GM18498 (cell line): Measurements from ENCODE around the gene LRRC40.
"Not testable (repeated sequence)": the region's sequence is repeated elsewhere in the genome, so short reads cannot be mapped to it uniquely, and the experiment has no call there.

ENCODE experiments used
- ATAC-seq: cut with Tn5 transposase; IDR thresholded peaks from one replicate; pipeline ENCODE4 v1.9.1; 2021; ENCODE audit warnings: mild to moderate bottlenecking, moderate library complexity; ENCODE audit not compliant: unreplicated experiment

LRRC40 gene

DNA sequence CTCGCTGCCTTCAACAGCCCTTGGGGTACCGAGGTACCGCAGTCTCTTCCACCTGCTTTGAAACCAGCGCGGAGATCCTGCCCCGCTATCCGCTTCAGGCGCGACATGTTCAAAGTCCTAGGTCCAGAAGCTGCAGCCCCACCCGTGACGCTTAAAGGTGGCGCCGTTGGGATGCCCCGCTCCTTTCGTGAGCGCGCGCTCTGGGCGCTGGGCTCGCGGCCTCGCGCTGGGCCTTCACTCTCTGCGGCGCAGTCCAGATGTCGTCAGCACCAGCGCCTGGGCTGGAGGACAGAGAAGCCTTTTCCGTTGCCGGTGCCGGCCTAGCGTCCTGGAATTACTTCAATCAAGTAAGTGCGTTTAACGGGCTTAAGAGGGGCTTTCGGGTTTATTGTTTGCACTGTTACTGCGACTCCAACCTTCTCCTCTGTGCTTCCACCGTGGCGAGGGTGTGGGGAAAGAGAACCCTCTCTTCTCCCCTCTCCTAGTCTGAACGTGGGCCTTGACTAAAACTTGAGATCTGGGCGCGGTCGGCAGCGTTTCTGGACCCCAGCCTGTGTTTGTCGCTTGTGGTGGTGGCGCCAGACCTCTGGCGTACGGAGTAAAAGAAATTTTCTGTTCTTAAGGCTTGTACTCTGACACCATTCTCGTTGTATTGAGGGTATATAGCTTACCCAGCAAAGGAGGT, at the start of gene LRRC40:
Gene LRRC40, minus strand, starts transcription at position 146 of the 685 bp plus-strand sequence. Its CDS starts 39 bp downstream, at position 107.
- peak; percentile 81 for ATAC-seq

GRCh38 chr1:70248729-70249128, 43.4 kb upstream of the LRRC40 start:
- ATAC-seq, result no peak

- ATAC-seq, result no peak
These were observed 42.4 kb upstream of the LRRC40 start for GRCh38 chr1:70247768-70248167.

- no peak for ATAC-seq
These were observed 41.7 kb upstream of the LRRC40 start for GRCh38 chr1:70247122-70247521.

GRCh38 chr1:70239940-70240339, 34.6 kb upstream of the LRRC40 start:
- ATAC-seq, result no peak

DNA sequence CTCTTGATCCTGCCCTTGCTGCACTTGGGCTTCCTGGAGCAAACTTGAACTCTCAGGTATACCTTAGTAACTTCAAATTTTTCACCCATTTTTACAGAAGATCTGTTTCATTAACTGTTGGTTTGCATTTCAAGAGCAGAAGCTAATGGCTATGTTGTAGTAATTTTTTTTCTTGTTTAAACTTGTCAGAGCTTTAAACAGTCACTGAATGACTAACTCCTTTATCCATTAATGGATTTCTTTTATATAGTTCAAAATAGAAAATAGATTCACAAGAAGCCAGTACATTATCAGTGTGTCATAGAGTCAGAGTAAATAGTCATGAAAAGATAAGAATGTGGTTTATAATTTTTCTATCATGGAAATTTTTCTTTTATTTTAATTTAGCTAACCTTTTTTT, 29.4 kb upstream of the LRRC40 start:
- ATAC-seq, result no peak

- ATAC-seq, result no peak
These were observed 26.1 kb upstream of the LRRC40 start for GRCh38 chr1:70231475-70231874.

DNA sequence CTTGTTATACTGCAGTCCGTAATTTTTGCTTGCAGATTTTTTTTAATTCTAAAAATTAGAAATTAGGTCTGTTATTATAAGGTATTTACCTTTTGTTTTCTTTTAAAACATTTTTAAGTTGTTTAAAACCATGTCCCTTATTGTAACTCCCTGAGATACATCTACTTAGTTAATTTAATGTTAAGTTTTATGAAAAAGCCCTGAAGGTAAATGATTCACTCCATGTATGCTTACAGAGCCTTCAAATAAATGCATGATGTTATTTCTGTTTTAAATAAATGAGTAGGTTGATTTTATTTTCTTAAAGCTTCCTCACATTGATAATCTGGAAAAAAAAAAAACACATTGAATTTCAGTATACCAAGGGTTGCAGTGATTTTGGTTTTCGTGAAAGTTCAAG, 23.3 kb upstream of the LRRC40 start:
- ATAC-seq, result no peak

GRCh38 chr1:70227439-70227838, 22.1 kb upstream of the LRRC40 start:
- ATAC-seq, result peak; percentile 76

- no peak for ATAC-seq
These were observed 19.6 kb upstream of the LRRC40 start for GRCh38 chr1:70224954-70225353.

DNA sequence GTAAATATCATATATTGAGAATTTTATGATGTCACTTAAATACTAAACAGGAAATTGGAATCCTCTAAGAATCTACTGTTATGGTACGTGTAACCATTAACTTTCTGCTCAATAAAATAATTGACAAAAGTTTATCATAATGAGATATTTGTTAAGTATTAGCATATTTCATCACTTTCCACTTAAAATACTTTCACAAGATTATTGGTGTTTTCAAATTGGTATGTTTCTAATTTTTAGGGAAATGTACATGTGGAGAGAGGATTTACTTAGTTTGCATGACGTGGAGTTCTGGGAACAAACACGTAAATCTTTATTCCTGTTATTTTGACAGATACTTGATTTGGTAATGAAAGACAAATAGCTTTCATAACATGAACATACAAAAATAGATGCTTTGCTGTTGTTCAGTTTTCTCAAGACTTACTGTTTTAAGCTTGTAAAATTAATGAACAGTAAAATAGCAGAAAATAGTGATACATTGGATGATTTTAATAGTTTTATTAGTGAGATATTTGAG, 17.4 kb upstream of the LRRC40 start:
- ATAC-seq, result no peak

DNA sequence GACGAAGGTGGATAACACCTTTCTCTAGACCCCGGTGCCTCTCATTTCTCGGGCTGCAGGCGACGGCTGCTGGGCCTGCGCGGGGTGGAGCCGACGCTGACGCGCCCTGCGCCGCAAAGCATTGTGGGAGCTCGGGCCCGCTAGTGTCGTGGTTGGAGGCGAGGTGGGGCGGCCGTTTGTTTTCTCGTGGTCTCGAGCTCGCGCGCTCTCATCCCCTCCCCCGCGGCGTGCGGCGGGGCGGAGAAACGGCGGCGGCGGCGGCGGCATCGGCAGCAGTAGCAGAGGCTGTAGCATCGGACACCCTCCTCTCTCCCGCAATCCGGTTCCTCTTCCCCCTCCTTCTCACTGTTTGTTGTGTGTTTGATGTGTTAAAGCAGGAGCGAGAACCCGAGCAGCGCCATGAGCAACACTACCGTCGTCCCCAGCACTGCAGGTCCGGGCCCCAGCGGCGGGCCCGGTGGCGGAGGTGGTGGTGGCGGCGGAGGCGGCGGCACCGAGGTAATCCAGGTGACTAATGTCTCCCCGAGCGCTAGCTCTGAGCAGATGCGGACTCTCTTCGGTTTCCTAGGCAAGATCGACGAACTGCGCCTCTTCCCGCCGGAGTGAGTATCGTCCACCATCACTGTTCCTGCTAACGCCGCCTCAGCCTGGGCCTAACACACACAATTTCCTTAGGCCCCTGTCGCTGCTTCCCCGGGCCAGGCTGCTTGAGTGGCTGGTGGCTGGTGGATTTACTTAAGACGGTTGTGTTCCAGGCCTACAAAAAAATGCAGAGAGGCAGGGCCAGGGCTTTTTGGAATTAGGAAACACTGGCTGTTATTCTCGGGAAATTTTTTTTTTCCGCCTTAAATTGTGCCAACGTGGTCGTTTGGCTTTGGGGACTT, 16.1 kb upstream of the LRRC40 start, which contains the start of gene SRSF11:
Gene SRSF11, plus strand, starts transcription at position 143 of the 884 bp plus-strand sequence. Its CDS starts 257 bp downstream, at position 400.
- ATAC-seq, result peak; percentile 97

- ATAC-seq, result peak; percentile 2
These were observed 15.3 kb upstream of the LRRC40 start for GRCh38 chr1:70220517-70221237.

DNA sequence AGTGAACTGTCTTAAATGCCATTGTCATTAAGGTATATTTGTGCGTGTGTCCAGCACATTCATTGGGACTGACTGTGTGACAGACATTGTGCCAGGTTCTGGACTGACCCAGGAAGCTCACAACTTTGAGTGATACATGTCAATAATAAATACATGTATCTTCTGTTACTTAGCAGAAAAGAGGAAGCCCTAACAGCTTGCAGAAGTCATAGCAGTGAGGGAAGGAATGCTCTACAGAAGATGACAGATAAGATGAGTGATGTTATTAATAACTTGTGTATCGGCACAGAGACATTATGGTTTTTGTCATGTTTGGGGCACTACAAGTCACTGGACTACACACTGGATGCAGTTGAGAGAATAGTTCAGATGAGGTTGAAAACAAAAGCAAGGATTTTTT, 14.6 kb upstream of the LRRC40 start:
- ATAC-seq, result no peak

DNA sequence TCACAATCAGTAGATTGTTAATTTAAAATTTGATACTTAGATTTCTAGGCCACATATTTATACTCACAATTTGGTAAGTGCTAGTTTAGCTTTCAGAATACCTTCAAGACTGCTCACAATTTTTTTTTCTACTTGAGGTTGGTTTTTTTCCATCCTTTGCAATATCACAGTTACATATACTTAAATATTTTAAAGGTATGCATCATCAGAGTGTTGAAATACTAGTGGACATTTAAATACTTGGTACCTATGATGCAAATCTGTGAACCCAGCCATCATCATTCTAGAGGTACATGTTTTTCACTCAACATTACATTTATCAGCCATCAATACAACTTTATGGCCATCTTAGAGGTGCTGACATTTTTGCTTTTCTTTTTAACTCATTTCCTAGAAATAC, 6.2 kb upstream of the LRRC40 start:
- no peak for ATAC-seq

DNA sequence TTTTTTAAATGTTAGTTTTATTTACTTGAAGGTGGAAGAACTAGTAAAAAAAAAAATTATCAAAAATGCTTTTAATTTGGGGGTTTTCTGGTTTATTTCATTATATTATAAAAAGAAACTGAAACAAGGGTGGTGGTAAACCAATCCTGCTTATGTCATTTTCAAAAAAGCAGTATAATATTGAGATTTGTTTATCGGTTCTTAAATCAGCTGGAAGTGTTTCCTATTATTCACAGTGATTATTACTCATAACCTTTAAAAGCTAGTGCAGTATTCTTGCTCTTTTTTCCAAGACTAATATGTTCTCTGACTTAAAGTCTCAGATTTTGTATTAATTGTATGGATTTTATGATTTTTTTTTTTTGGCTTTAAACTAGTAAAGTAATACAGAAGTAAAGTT, 5.4 kb upstream of the LRRC40 start:
- ATAC-seq, result no peak

DNA sequence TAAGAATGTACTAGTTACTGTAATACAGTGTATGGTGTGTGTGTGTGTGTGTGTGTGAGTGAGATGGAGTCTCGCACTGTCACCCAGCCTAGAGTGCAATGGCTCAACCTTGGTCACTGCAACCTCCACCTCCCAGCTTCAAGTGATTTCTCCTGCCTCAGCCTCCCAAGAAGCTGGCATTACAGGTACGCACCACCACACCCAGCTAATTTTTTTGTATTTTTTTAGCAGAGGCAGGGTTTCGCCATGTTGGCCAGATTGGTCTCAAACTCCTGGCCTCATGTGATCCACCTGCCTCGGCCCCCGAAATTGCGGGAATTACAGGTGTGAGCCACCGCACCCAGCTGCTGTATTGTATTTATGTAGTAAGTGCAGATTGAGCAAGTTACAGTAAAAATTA, 2.9 kb upstream of the LRRC40 start:
- no peak for ATAC-seq

DNA sequence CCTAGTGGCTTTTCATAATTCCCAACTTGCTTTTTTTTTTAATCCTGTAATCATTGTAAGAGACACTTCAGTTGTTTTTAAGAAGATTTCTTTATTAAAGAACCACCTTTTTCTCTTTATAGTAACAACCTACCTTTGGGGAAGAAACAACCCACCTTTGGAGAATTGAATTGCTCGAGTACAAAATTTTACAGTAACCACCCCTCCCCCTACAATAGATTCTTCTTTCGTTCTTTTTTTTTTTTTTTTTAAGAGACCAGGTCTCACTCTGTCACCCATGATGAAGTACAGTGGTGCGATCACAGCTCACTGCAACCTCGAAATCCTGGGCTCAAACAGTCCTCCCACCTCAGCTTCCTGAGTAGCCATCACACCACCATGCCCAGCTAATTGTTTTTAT, 2.1 kb upstream of the LRRC40 start:
- ATAC-seq, result no peak

DNA sequence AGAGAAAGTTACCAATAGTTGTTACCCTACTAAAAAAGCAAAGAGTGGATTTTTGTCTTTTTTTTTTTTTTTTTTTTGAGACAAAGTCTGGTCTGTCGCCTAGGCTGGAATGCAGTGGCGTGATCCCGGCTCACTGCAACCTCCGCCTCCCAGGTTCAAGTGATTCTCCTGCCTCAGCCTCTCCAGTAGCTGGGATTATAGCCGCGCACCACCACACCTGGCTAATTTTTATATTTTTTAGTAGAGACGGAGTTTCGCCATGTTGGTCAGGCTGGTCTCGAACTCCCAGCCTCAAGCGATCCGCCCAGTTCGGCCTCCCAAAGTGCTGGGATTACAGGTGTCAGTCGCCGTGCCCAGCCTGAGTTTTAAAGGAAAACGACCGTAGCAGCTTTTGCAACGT, 1.5 kb upstream of the LRRC40 start:
- not testable (repeated sequence) for ATAC-seq

- ATAC-seq, result peak; percentile 37
These were observed 327 bp downstream of the LRRC40 start for GRCh38 chr1:70205071-70205433.

- no peak for ATAC-seq
These were observed 779 bp downstream of the LRRC40 start for GRCh38 chr1:70204600-70204999.
